SK-N-SH (cell line): Measurements from ENCODE around the gene FUCA1.

Experiments used
- EP300 ChIP-seq, 2 experiments: IDR thresholded peaks; 2 replicates each; pipeline versions ENCODE4 v1.4.0 to v1.6.1; 2012; ENCODE audit warnings: borderline replicate concordance in 1 of 2, low read depth in 1 of 2, low read length in 1 of 2
- FOSL2 ChIP-seq: IDR thresholded peaks from 2 replicates; pipeline ENCODE4 v1.4.0; 2012; ENCODE audit warnings: low read depth, mild to moderate bottlenecking, moderate library complexity, borderline replicate concordance
- MAX ChIP-seq: IDR thresholded peaks from 2 replicates; pipeline ENCODE4 v1.4.0; 2012; ENCODE audit warnings: low read depth
- MXI1 ChIP-seq: IDR thresholded peaks from 2 replicates; pipeline ENCODE4 v1.6.1; 2012; ENCODE audit warnings: mild to moderate bottlenecking, low read depth, low read length, improper control_type of control experiment
- NFIC ChIP-seq: IDR thresholded peaks from 2 replicates; pipeline ENCODE4 v1.4.0; 2012; ENCODE audit warnings: borderline replicate concordance
- NRF1 ChIP-seq: IDR thresholded peaks from 2 replicates; pipeline ENCODE4 v1.6.1; 2012; ENCODE audit warnings: low read depth, mild to moderate bottlenecking, low read length
- RAD21 ChIP-seq: IDR thresholded peaks from 2 replicates; pipeline ENCODE4 v1.6.1; 2012; ENCODE audit warnings: mild to moderate bottlenecking, low read length
- SIN3A ChIP-seq: IDR thresholded peaks from 2 replicates; pipeline ENCODE4 v1.6.1; 2012; ENCODE audit warnings: low read depth, mild to moderate bottlenecking, low read length, moderate library complexity, borderline replicate concordance
- TAF1 ChIP-seq: IDR thresholded peaks from 2 replicates; pipeline ENCODE4 v1.6.1; 2012; ENCODE audit warnings: low read depth, mild to moderate bottlenecking, low read length, moderate library complexity, borderline replicate concordance
- TCF12 ChIP-seq: IDR thresholded peaks from 2 replicates; pipeline ENCODE4 v1.4.0; 2012
- USF2 ChIP-seq: fragments of 150-350 bp; IDR thresholded peaks from 2 replicates; pipeline ENCODE4 v1.6.1; 2017; ENCODE audit warnings: antibody characterized with exemption, low read length, low read depth, borderline replicate concordance
- TF ChIP-seq, protein P1 (sequence below): fragments of 200-600 bp; sonication (generic); IDR thresholded peaks from 2 replicates; pipeline ENCODE4 v1.6.1; 2017; ENCODE audit warnings: antibody characterized with exemption, mild to moderate bottlenecking, moderate library complexity
- TF ChIP-seq, protein P2 (sequence below): fragments of 150-350 bp; IDR thresholded peaks from 2 replicates; pipeline ENCODE4 v1.6.1; 2016; ENCODE audit warnings: mild to moderate bottlenecking, low read depth, low read length
- TF ChIP-seq, protein P3 (sequence below): IDR thresholded peaks from 2 replicates; pipeline ENCODE4 v1.6.1; 2012; ENCODE audit warnings: mild to moderate bottlenecking, low read depth, low read length, moderate library complexity

- TF ChIP-seq TAF1 (no peak), MXI1 (no peak), SIN3A (no peak), MAX (no peak), NFIC (no peak), FOSL2 (no peak), NRF1 (no peak), USF2 (no peak), EP300 (IDR thresholded peaks at IDR 0.05; ENCODE audit: borderline replicate concordance in 1 of 2, low read depth in 1 of 2, low read length in 1 of 2) (no peak), TCF12 (no peak), RAD21 (no peak)
- TF ChIP-seq, protein P1, sequence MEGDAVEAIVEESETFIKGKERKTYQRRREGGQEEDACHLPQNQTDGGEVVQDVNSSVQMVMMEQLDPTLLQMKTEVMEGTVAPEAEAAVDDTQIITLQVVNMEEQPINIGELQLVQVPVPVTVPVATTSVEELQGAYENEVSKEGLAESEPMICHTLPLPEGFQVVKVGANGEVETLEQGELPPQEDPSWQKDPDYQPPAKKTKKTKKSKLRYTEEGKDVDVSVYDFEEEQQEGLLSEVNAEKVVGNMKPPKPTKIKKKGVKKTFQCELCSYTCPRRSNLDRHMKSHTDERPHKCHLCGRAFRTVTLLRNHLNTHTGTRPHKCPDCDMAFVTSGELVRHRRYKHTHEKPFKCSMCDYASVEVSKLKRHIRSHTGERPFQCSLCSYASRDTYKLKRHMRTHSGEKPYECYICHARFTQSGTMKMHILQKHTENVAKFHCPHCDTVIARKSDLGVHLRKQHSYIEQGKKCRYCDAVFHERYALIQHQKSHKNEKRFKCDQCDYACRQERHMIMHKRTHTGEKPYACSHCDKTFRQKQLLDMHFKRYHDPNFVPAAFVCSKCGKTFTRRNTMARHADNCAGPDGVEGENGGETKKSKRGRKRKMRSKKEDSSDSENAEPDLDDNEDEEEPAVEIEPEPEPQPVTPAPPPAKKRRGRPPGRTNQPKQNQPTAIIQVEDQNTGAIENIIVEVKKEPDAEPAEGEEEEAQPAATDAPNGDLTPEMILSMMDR, result no peak
- TF ChIP-seq, protein P2, sequence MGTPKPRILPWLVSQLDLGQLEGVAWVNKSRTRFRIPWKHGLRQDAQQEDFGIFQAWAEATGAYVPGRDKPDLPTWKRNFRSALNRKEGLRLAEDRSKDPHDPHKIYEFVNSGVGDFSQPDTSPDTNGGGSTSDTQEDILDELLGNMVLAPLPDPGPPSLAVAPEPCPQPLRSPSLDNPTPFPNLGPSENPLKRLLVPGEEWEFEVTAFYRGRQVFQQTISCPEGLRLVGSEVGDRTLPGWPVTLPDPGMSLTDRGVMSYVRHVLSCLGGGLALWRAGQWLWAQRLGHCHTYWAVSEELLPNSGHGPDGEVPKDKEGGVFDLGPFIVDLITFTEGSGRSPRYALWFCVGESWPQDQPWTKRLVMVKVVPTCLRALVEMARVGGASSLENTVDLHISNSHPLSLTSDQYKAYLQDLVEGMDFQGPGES, result no peak
- TF ChIP-seq, protein P3, sequence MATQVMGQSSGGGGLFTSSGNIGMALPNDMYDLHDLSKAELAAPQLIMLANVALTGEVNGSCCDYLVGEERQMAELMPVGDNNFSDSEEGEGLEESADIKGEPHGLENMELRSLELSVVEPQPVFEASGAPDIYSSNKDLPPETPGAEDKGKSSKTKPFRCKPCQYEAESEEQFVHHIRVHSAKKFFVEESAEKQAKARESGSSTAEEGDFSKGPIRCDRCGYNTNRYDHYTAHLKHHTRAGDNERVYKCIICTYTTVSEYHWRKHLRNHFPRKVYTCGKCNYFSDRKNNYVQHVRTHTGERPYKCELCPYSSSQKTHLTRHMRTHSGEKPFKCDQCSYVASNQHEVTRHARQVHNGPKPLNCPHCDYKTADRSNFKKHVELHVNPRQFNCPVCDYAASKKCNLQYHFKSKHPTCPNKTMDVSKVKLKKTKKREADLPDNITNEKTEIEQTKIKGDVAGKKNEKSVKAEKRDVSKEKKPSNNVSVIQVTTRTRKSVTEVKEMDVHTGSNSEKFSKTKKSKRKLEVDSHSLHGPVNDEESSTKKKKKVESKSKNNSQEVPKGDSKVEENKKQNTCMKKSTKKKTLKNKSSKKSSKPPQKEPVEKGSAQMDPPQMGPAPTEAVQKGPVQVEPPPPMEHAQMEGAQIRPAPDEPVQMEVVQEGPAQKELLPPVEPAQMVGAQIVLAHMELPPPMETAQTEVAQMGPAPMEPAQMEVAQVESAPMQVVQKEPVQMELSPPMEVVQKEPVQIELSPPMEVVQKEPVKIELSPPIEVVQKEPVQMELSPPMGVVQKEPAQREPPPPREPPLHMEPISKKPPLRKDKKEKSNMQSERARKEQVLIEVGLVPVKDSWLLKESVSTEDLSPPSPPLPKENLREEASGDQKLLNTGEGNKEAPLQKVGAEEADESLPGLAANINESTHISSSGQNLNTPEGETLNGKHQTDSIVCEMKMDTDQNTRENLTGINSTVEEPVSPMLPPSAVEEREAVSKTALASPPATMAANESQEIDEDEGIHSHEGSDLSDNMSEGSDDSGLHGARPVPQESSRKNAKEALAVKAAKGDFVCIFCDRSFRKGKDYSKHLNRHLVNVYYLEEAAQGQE, result no peak
These were observed 35.7 kb upstream of the FUCA1 start for GRCh38 chr1:23903754-23904153.
